H1 (cell line): ENCODE results near the gene SPATA21.

Experiments used
- CEBPB ChIP-seq: IDR thresholded peaks from 2 replicates; pipeline ENCODE4 v1.6.1; 2012; ENCODE audit warnings: low read depth, low read length
- CHD2 ChIP-seq: IDR thresholded peaks from 2 replicates; pipeline ENCODE4 v1.6.1; 2012; ENCODE audit warnings: low read length, improper control_type of control experiment
- EGR1 ChIP-seq: IDR thresholded peaks from 2 replicates; pipeline ENCODE4 v1.6.1; 2011; ENCODE audit warnings: low read depth, low read length, borderline replicate concordance
- EP300 ChIP-seq, 2 experiments: IDR thresholded peaks; 1 replicate in 1 of 2; 2 replicates in 1 of 2; pipeline ENCODE4 v1.6.1; 2011 to 2012; ENCODE audit warnings: low read depth in 2 of 2, low read length in 2 of 2, mild to moderate bottlenecking in 2 of 2, borderline replicate concordance in 1 of 2, inconsistent platforms in 1 of 2, moderate library complexity in 1 of 2
- POLR2A ChIP-seq, 2 experiments: IDR thresholded peaks; 1 replicate in 1 of 2; 2 replicates in 1 of 2; pipeline ENCODE4 v1.6.1; 2011; ENCODE audit warnings: low read depth in 2 of 2, low read length in 2 of 2, mild to moderate bottlenecking in 2 of 2; ENCODE audit errors: control extremely low read depth in 1 of 2
- RXRA ChIP-seq: IDR thresholded peaks from 2 replicates; pipeline ENCODE4 v1.6.1; 2011; ENCODE audit warnings: low read depth, mild to moderate bottlenecking, low read length, moderate library complexity; ENCODE audit not compliant: insufficient read depth
- SAP30 ChIP-seq: fragments of 300-600 bp; sonication (generic); IDR thresholded peaks from 2 replicates; pipeline ENCODE4 v1.7.1; 2012; ENCODE audit warnings: low read length, moderate library complexity, mild to moderate bottlenecking, inconsistent platforms; ENCODE audit not compliant: insufficient read depth, insufficient replicate concordance
- SIN3A ChIP-seq, 2 experiments: IDR thresholded peaks in 1 of 2; conservative IDR thresholded peaks in 1 of 2; 2 replicates each; pipeline ENCODE4 v1.6.1; 2011 to 2012; ENCODE audit warnings: low read length in 2 of 2, improper control_type of control experiment in 1 of 2, low read depth in 1 of 2, mild to moderate bottlenecking in 1 of 2
- SP1 ChIP-seq: IDR thresholded peaks from 2 replicates; pipeline ENCODE4 v1.6.1; 2011; ENCODE audit warnings: low read depth, low read length
- YY1 ChIP-seq: IDR thresholded peaks from 2 replicates; pipeline ENCODE4 v1.6.1; 2011; ENCODE audit warnings: low read depth, mild to moderate bottlenecking, low read length
- TF ChIP-seq, protein P1 (sequence below), 3 experiments: IDR thresholded peaks; 1 replicate in 2 of 3; 2 replicates in 1 of 3; pipeline versions ENCODE4 v1.5.1 to v1.6.1; 2011; ENCODE audit warnings: low read length in 3 of 3, mild to moderate bottlenecking in 3 of 3, inconsistent platforms in 2 of 3, low read depth in 1 of 3, moderate library complexity in 1 of 3; ENCODE audit not compliant: insufficient read depth in 1 of 3; ENCODE audit errors: control extremely low read depth in 1 of 3
- TF ChIP-seq, protein P2 (sequence below): IDR thresholded peaks from 2 replicates; pipeline ENCODE4 v1.6.1; 2012; ENCODE audit warnings: inconsistent platforms

DNA sequence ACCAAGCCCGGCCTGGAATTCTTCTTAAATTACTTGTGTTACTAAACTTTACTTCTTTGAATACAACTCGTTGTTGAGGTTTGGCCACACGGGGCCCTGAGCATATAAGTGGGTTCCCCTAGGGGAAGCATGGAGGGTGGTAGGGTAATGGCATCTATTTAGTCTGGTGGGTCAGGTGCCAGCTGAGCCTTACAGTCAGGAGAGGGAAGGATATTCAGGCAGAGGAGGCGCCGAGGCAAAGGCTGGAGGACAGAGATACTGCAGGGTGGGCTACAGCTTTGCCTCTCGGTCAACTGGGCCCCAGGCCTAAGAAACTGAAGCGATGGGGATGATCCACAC, 2.9 kb upstream of the SPATA21 start:
- TF ChIP-seq, protein P1, sequence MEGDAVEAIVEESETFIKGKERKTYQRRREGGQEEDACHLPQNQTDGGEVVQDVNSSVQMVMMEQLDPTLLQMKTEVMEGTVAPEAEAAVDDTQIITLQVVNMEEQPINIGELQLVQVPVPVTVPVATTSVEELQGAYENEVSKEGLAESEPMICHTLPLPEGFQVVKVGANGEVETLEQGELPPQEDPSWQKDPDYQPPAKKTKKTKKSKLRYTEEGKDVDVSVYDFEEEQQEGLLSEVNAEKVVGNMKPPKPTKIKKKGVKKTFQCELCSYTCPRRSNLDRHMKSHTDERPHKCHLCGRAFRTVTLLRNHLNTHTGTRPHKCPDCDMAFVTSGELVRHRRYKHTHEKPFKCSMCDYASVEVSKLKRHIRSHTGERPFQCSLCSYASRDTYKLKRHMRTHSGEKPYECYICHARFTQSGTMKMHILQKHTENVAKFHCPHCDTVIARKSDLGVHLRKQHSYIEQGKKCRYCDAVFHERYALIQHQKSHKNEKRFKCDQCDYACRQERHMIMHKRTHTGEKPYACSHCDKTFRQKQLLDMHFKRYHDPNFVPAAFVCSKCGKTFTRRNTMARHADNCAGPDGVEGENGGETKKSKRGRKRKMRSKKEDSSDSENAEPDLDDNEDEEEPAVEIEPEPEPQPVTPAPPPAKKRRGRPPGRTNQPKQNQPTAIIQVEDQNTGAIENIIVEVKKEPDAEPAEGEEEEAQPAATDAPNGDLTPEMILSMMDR (IDR thresholded peaks at IDR 0.05; ENCODE audit: control extremely low read depth in 1 of 3, insufficient read depth in 1 of 3, low read depth in 1 of 3, low read length in 3 of 3): no peak
- TF ChIP-seq SIN3A (conservative IDR thresholded peaks at IDR 0.05 in 1 of 2, IDR thresholded peaks at IDR 0.05 in 1 of 2; ENCODE audit: low read depth in 1 of 2, low read length in 2 of 2) (no peak), SP1 (no peak), RXRA (no peak), CHD2 (no peak), EP300 (IDR thresholded peaks at IDR 0.05; ENCODE audit: borderline replicate concordance in 1 of 2, low read depth in 2 of 2, low read length in 2 of 2) (no peak), CEBPB (no peak), POLR2A (IDR thresholded peaks at IDR 0.05; ENCODE audit: control extremely low read depth in 1 of 2, low read depth in 2 of 2, low read length in 2 of 2) (no peak), EGR1 (no peak), YY1 (no peak), SAP30 (no peak)
- TF ChIP-seq, protein P2, sequence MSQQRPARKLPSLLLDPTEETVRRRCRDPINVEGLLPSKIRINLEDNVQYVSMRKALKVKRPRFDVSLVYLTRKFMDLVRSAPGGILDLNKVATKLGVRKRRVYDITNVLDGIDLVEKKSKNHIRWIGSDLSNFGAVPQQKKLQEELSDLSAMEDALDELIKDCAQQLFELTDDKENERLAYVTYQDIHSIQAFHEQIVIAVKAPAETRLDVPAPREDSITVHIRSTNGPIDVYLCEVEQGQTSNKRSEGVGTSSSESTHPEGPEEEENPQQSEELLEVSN: no peak
